OCI-LY1 (cell line): ENCODE measurements around the gene GOLGA7B.

Experiments
- H2AFZ ChIP-seq: fragments of 200-600 bp; sonication (generic), shearing (Covaris generic); 2 replicates; pipeline ENCODE4 v1.6.0; 2014; ENCODE audit warnings: antibody characterized with exemption, mild to moderate bottlenecking, low read length
- H3F3A ChIP-seq: fragments of 200-600 bp; sonication (generic), shearing (Covaris generic); 2 replicates; pipeline ENCODE4 v1.6.0; 2014; ENCODE audit warnings: mild to moderate bottlenecking, antibody characterized with exemption, low read length, moderate library complexity; ENCODE audit not compliant: insufficient read depth
- H3K27ac ChIP-seq: fragments of 200-600 bp; sonication (generic); 2 replicates; pipeline ENCODE4 v1.5.1; 2014; ENCODE audit warnings: low read length, mixed run types, mild to moderate bottlenecking, low read depth; ENCODE audit not compliant: poor library complexity, severe bottlenecking
- H3K27me3 ChIP-seq: fragments of 200-600 bp; sonication (generic); 2 replicates; pipeline ENCODE4 v1.6.0; 2014; ENCODE audit warnings: antibody characterized with exemption, mild to moderate bottlenecking, low read length, moderate library complexity; ENCODE audit not compliant: insufficient read depth
- H3K36me3 ChIP-seq: fragments of 200-600 bp; sonication (generic); 2 replicates; pipeline ENCODE4 v1.6.1; 2014; ENCODE audit warnings: mild to moderate bottlenecking, antibody characterized with exemption, low read length, moderate library complexity, mixed read lengths; ENCODE audit not compliant: insufficient read depth
- H3K4me1 ChIP-seq: fragments of 200-600 bp; sonication (generic); 2 replicates; pipeline ENCODE4 v1.5.1; 2014; ENCODE audit warnings: mild to moderate bottlenecking, low read length, moderate library complexity; ENCODE audit not compliant: insufficient read depth, severe bottlenecking
- H3K4me2 ChIP-seq: fragments of 200-600 bp; sonication (generic), shearing (Covaris generic); 2 replicates; pipeline ENCODE4 v1.6.1; 2014; ENCODE audit warnings: low read length
- H3K4me3 ChIP-seq: fragments of 200-600 bp; sonication (generic); 2 replicates; pipeline ENCODE4 v1.5.1; 2014; ENCODE audit warnings: low read length, low read depth, mild to moderate bottlenecking, mixed read lengths; ENCODE audit not compliant: poor library complexity, severe bottlenecking
- H3K79me2 ChIP-seq: fragments of 200-600 bp; shearing (Covaris generic); 2 replicates; pipeline ENCODE4 v1.6.1; 2016; ENCODE audit warnings: mixed run types, low read length, mixed read lengths; ENCODE audit not compliant: insufficient read depth
- H3K9ac ChIP-seq: fragments of 200-600 bp; sonication (generic), shearing (Covaris generic); 2 replicates; pipeline ENCODE4 v1.6.1; 2014; ENCODE audit warnings: mild to moderate bottlenecking, low read length, mixed read lengths
- H3K9me2 ChIP-seq: fragments of 200-600 bp; sonication (generic), shearing (Covaris generic); 2 replicates; pipeline ENCODE4 v1.6.1; 2014; ENCODE audit warnings: low read depth, mild to moderate bottlenecking, low read length, mixed read lengths
- H3K9me3 ChIP-seq: fragments of 200-600 bp; shearing (Covaris generic); 2 replicates; pipeline ENCODE4 v1.6.1; 2014; ENCODE audit warnings: low read length, mixed read lengths
- H4K20me1 ChIP-seq: fragments of 200-600 bp; sonication (generic), shearing (Covaris generic); 2 replicates; pipeline ENCODE4 v1.6.0; 2016; ENCODE audit warnings: mild to moderate bottlenecking, low read length; ENCODE audit not compliant: insufficient read depth
- CTCF ChIP-seq: fragments of 200-600 bp; sonication (generic), shearing (Covaris generic); IDR thresholded peaks from 2 replicates; pipeline ENCODE4 v1.5.1; 2017; ENCODE audit warnings: mild to moderate bottlenecking, antibody characterized with exemption, low read length, moderate library complexity, mixed read lengths
- EZH2 ChIP-seq: fragments of 200-600 bp; sonication (generic), shearing (Covaris generic); IDR thresholded peaks from 2 replicates; pipeline ENCODE4 v1.8.0; 2017; ENCODE audit warnings: borderline replicate concordance, mixed run types, mild to moderate bottlenecking, antibody characterized with exemption, low read length, moderate library complexity, mixed read lengths

Gene GOLGA7B

DNA sequence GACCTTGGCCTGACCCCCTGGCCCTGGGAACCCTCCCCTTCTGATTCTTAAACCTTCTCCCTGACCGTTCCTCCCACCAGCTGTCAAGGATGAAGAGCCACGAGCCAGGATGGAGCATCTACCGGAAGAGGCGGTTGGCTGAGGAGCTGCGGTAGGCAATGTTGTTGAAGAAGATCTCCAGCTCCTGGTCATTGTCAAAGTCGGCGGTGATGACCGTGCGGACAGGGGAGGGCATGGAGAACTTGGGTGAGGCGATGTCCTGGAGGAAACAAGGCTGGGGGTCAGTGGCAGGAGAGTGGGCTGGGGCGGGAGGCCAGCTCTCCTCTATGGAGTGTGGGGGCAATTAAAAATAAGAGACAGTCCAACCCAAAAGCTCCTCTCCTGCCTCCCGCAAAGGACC is 51.7 kb downstream of the GOLGA7B start:
- TF ChIP-seq EZH2 (no peak), CTCF (no peak)
- no peaks in the 10 kb centered on the region for H3K9me3 ChIP-seq
- no peak overlapping the region for H3K4me2 ChIP-seq
- H4K20me1 ChIP-seq, result no peaks in the 10 kb centered on the region
- H3K9ac ChIP-seq, result no peak overlapping the region
- no peaks in the 10 kb centered on the region for H3K27me3 ChIP-seq
- no peaks in the 10 kb centered on the region for H3K9me2 ChIP-seq
- no peaks in the 10 kb centered on the region for H3F3A ChIP-seq
- no peaks in the 10 kb centered on the region for H3K79me2 ChIP-seq
- no peaks in the 10 kb centered on the region for H3K4me1 ChIP-seq
- no peak overlapping the region for H2AFZ ChIP-seq
- H3K36me3 ChIP-seq, result no peaks in the 10 kb centered on the region
- H3K4me3 ChIP-seq, result no peak overlapping the region
- no peak overlapping the region for H3K27ac ChIP-seq

DNA sequence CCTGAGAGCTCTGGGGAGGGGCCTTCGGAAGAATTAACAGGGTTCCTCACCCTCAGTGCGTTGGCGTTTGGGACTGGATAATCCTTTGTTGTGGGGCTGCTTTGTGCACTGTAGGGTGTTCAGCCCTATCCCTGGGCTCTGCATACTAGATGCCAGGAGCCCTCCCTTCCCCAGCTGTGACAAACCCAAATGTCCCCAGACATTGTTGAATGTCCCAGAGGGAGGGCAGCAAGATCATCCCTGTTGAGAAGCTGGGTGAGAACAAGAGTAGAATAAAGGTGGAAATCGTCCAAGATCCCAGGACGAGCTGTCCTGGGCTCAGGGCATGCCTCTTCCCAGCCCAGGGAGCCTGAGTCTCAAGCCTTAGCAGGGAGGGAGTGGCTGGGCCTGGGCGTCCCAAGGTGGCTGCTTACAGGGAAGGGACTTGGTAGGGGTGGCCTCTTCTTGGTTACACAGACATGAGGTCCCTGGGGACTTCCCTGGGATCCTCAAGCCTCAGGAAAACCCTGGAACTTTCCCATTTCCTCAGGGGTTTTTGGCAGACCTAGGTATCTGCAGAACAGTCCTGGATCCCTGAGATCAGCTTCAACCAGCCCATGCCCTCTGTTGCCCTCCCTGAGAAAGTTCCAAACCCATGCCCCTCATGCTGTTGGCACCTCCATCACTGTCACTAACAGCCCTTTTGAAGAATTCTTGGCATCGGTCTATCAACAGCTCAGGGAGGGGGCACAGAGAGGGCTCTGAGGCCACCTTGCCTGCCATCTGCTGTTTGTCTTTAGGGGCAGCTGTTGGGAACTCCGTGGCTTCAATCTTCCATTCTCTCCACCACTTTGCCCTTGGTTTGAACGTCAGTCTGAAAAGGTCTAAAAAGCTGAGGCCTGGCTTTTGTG is 53.7 kb downstream of the GOLGA7B start:
- Histone ChIP-seq H3K79me2 (no peaks in the 10 kb centered on the region), H3K4me1 (no peaks in the 10 kb centered on the region)

GRCh38 chr10:97904018-97904381 is 54.4 kb downstream of the GOLGA7B start:
- Histone ChIP-seq H3F3A (no peaks in the 10 kb centered on the region), H3K9ac (no peak overlapping the region), H3K27ac (no peak overlapping the region), H3K79me2 (no peaks in the 10 kb centered on the region), H3K4me1 (no peaks in the 10 kb centered on the region), H3K9me2 (no peaks in the 10 kb centered on the region), H3K36me3 (no peaks in the 10 kb centered on the region), H3K4me2 (no peak overlapping the region), H3K27me3 (no peaks in the 10 kb centered on the region), H2AFZ (no peak overlapping the region), H3K4me3 (no peak overlapping the region), H4K20me1 (no peaks in the 10 kb centered on the region), H3K9me3 (no peaks in the 10 kb centered on the region)
- no peak for TF ChIP-seq CTCF
- TF ChIP-seq EZH2, result no peak

More for the DNA sequence above, 53.7 kb downstream of the GOLGA7B start:
- Histone ChIP-seq H3K9ac (no peak overlapping the region), H3K4me3 (no peak overlapping the region), H3K9me2 (no peaks in the 10 kb centered on the region), H4K20me1 (no peaks in the 10 kb centered on the region), H3K27me3 (no peaks in the 10 kb centered on the region), H3K27ac (no peak overlapping the region), H3K4me2 (no peak overlapping the region), H3K36me3 (no peaks in the 10 kb centered on the region), H2AFZ (no peak overlapping the region), H3F3A (no peaks in the 10 kb centered on the region), H3K9me3 (no peaks in the 10 kb centered on the region)
- no peak for TF ChIP-seq EZH2

- TF ChIP-seq EZH2, result no peak
- no peak for TF ChIP-seq CTCF
- Histone ChIP-seq H3K4me3 (no peak overlapping the region), H3K9me3 (no peaks in the 10 kb centered on the region), H3K9ac (no peak overlapping the region), H3K36me3 (no peaks in the 10 kb centered on the region), H3K79me2 (no peaks in the 10 kb centered on the region), H3K9me2 (no peaks in the 10 kb centered on the region), H3K4me1 (no peaks in the 10 kb centered on the region), H3K27me3 (no peaks in the 10 kb centered on the region), H2AFZ (no peak overlapping the region), H4K20me1 (no peaks in the 10 kb centered on the region), H3K4me2 (no peak overlapping the region), H3F3A (no peaks in the 10 kb centered on the region), H3K27ac (no peak overlapping the region)
Observed at GRCh38 chr10:97904576-97904975, 54.9 kb downstream of the GOLGA7B start.
